ENCODE data around the gene LSM10. TPM values are rescaled to one million over a fixed set of nuclear protein-coding genes. Genes with fewer than 3 reads are reported as not detected.
A peak's percentile ranks its signal among the peaks of the same experiment; 100 is the strongest.

Gene LSM10
- total and polyA plus RNA-seq, 11 donors = 39.1 to 95.9 (median 49.9) TPM

- peaks cover 15 to 91% (median 69%) of the 10 kb centered on the region in 12 donors for H3K4me1 ChIP-seq
- no peak overlapping the region for H3K27ac ChIP-seq
- H3K4me3 ChIP-seq = no peak overlapping the region
- 72 to 88% (median 83%) methylated on average over 3 of the region's 3 CpGs for WGBS, 4 donors
- no peaks in the 10 kb centered on the region for H3K9me3 ChIP-seq
- H3K27me3 ChIP-seq = no peaks in the 10 kb centered on the region
- intact Hi-C loops (cut with DNase I) = loop anchor here in 1 of 10 donors (10.0 kb wide), 1 partner anchor 156 kb away; the partner anchor contains the start of gene THRAP3
- no peak for DNase-seq
- TF ChIP-seq CTCF (IDR thresholded peaks at IDR 0.05) (no peak), POLR2A (IDR thresholded peaks at IDR 0.05) (no peak)
- H3K36me3 ChIP-seq = peaks cover 0 to 8% (median 0%) of the 10 kb centered on the region in 9 donors
- ATAC-seq = no peak
Measured at GRCh38 chr1:36380782-36381181, 16.9 kb downstream of the LSM10 start.

- H3K27ac ChIP-seq = peak overlapping the region in 2 of 12 donors; percentile 4 to 14
- intact Hi-C loops (cut with DNase I) = loop anchor here in 1 of 10 donors (10.0 kb wide), 1 partner anchor 155 kb away; the partner anchor contains the start of gene THRAP3
- H3K4me3 ChIP-seq = no peak overlapping the region
- H3K27me3 ChIP-seq = no peaks in the 10 kb centered on the region
- no peaks in the 10 kb centered on the region for H3K9me3 ChIP-seq
- WGBS, 4 donors = 77 to 88% (median 81%) methylated on average over 5 of the region's 5 CpGs
- H3K4me1 ChIP-seq = peaks cover 18 to 97% (median 75%) of the 10 kb centered on the region in 12 donors
- H3K36me3 ChIP-seq = peaks cover 0 to 8% (median 0%) of the 10 kb centered on the region in 9 donors
- no peak for TF ChIP-seq POLR2A (IDR thresholded peaks at IDR 0.05)
- TF ChIP-seq CTCF (IDR thresholded peaks at IDR 0.05) = no peak
- DNase-seq (peak in 1 of 5 donors; percentile 20), ATAC-seq (no peak)
Measured at GRCh38 chr1:36380143-36380619, 17.5 kb downstream of the LSM10 start.

GRCh38 chr1:36377791-36378492, 19.8 kb downstream of the LSM10 start:
- 67 to 80% (median 75%) methylated on average over 4 of the region's 4 CpGs for WGBS, 4 donors
- no peak for TF ChIP-seq CTCF (IDR thresholded peaks at IDR 0.05)
- no peak for TF ChIP-seq POLR2A (IDR thresholded peaks at IDR 0.05)
- intact Hi-C loops (cut with DNase I) = no loop called here
- DNase-seq (no peak), ATAC-seq (no peak)
- Histone ChIP-seq H3K4me1 (peaks cover 18 to 97% (median 78%) of the 10 kb centered on the region in 12 donors), H3K27ac (peak overlapping the region in 5 of 12 donors; percentile 0 to 79 (median 25)), H3K36me3 (peaks cover 0 to 8% (median 0%) of the 10 kb centered on the region in 9 donors), H3K9me3 (no peaks in the 10 kb centered on the region), H3K27me3 (no peaks in the 10 kb centered on the region), H3K4me3 (no peak overlapping the region)

GRCh38 chr1:36372617-36373016, 25.1 kb downstream of the LSM10 start:
- peaks cover 0 to 11% (median 2%) of the 10 kb centered on the region in 9 donors for H3K36me3 ChIP-seq
- no peaks in the 10 kb centered on the region for H3K27me3 ChIP-seq
- TF ChIP-seq POLR2A (IDR thresholded peaks at IDR 0.05) (no peak), CTCF (IDR thresholded peaks at IDR 0.05) (no peak)
- H3K4me3 ChIP-seq = no peak overlapping the region
- intact Hi-C loops (cut with DNase I) = no loop called here
- H3K4me1 ChIP-seq = peaks cover 13 to 97% (median 67%) of the 10 kb centered on the region in 12 donors
- WGBS, 4 donors = 83 to 91% (median 84%) methylated on average over 3 of the region's 3 CpGs
- H3K27ac ChIP-seq = peak overlapping the region in 11 of 12 donors; percentile 83 to 99 (median 94)
- no peaks in the 10 kb centered on the region for H3K9me3 ChIP-seq
- no peak for DNase-seq
- no peak for ATAC-seq

Measured in heart left ventricle (tissue), 16 donors.